ENCODE results near the gene LEF1. TPM values are rescaled to one million over a fixed set of nuclear protein-coding genes. Genes with fewer than 3 reads are reported as not detected.

Gene LEF1
- total and polyA plus RNA-seq, 2 donors (not counting 1 experiment from before 2014, with no cell fraction given), result 2.4 to 5.1 TPM

DNA sequence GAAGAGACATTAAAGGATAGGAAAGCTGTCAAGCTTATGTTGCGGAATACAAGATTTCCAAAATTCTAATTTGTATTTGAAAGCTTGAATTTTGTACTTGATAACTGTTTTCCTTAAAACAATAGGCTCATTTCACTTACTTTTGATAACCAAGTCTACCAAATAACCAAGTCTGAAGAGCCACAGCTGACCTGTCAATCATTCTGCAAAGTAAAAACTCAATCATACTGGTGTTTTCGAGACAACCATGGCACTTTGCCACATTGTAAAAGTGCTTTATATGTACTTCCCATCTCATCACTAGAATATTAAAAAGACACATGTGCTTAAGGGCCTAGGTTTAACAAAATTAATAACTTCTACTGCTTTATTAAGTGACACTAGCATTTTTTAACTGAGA is 47.9 kb downstream of the LEF1 start:
- TF ChIP-seq, protein P1, sequence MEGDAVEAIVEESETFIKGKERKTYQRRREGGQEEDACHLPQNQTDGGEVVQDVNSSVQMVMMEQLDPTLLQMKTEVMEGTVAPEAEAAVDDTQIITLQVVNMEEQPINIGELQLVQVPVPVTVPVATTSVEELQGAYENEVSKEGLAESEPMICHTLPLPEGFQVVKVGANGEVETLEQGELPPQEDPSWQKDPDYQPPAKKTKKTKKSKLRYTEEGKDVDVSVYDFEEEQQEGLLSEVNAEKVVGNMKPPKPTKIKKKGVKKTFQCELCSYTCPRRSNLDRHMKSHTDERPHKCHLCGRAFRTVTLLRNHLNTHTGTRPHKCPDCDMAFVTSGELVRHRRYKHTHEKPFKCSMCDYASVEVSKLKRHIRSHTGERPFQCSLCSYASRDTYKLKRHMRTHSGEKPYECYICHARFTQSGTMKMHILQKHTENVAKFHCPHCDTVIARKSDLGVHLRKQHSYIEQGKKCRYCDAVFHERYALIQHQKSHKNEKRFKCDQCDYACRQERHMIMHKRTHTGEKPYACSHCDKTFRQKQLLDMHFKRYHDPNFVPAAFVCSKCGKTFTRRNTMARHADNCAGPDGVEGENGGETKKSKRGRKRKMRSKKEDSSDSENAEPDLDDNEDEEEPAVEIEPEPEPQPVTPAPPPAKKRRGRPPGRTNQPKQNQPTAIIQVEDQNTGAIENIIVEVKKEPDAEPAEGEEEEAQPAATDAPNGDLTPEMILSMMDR (IDR thresholded peaks at IDR 0.05), result no peak
- no peak for TF ChIP-seq EZH2 (IDR thresholded peaks at IDR 0.05; ENCODE audit: borderline replicate concordance, insufficient read depth, low read depth, low read length, poor library complexity, severe bottlenecking)
- DNase-seq (no peak), ATAC-seq (ENCODE audit: low read depth) (no peak)
- no peaks in the 10 kb centered on the region for H4K20me1 ChIP-seq (ENCODE audit: control insufficient read depth, insufficient read depth, low read length, poor library complexity, severe bottlenecking)
- H3K4me2 ChIP-seq (replicated peaks; ENCODE audit: low read depth, low read length, poor library complexity, severe bottlenecking), result no peak overlapping the region
- no peak overlapping the region for H2AFZ ChIP-seq (ENCODE audit: insufficient read depth, low read depth, low read length, poor library complexity, severe bottlenecking)
- H3K27ac Mint-ChIP-seq, result no peak overlapping the region
- H3K4me1 ChIP-seq (ENCODE audit: control insufficient read depth in 2 of 2, insufficient read depth in 2 of 2, low read length in 2 of 2), result peaks cover 0 to 10% of the 10 kb centered on the region in 2 donors
- H3K36me3 ChIP-seq (replicated peaks in 1 of 2; ENCODE audit: control extremely low read depth in 1 of 2, control insufficient read depth in 1 of 2, extremely low read depth in 1 of 2, insufficient read depth in 2 of 2, low read length in 1 of 2), result no peaks in the 10 kb centered on the region
- no peak overlapping the region for H3K4me3 ChIP-seq (ENCODE audit: control extremely low read depth in 1 of 5, extremely low read depth in 1 of 5, insufficient read depth in 1 of 5, low read depth in 2 of 5, low read length in 4 of 5)
- ChIA-PET POLR2A (no interaction called here), CTCF (no interaction called here)
- intact Hi-C loops (cut with micrococcal nuclease), result no loop called here
- H3K27me3 ChIP-seq (replicated peaks in 1 of 4; ENCODE audit: control extremely low read depth in 1 of 4, control insufficient read depth in 3 of 4, insufficient read depth in 4 of 4, low read length in 3 of 4), result no peaks in the 10 kb centered on the region
- no peak overlapping the region for H3K4me3 Mint-ChIP-seq
- H3K9me3 ChIP-seq (ENCODE audit: control extremely low read depth in 1 of 3, control insufficient read depth in 2 of 3, insufficient read depth in 1 of 3, low read length in 2 of 3), result no peaks in the 10 kb centered on the region
- peaks cover 6% of the 10 kb centered on the region for H3K4me1 Mint-ChIP-seq
- H3K27me3 Mint-ChIP-seq, result no peaks in the 10 kb centered on the region
- H3K27ac ChIP-seq (ENCODE audit: low read length in 2 of 2), result no peak overlapping the region
- H3K9ac ChIP-seq (ENCODE audit: low read length), result no peak overlapping the region
- no CpG with 5 or more reads among the region's 2 CpGs for WGBS (ENCODE audit: insufficient coverage)
- H3K79me2 ChIP-seq (ENCODE audit: control insufficient read depth, insufficient read depth, low read length), result peaks cover 3% of the 10 kb centered on the region
- H3K9me3 Mint-ChIP-seq (ENCODE audit: insufficient read depth), result no peaks in the 10 kb centered on the region

DNA sequence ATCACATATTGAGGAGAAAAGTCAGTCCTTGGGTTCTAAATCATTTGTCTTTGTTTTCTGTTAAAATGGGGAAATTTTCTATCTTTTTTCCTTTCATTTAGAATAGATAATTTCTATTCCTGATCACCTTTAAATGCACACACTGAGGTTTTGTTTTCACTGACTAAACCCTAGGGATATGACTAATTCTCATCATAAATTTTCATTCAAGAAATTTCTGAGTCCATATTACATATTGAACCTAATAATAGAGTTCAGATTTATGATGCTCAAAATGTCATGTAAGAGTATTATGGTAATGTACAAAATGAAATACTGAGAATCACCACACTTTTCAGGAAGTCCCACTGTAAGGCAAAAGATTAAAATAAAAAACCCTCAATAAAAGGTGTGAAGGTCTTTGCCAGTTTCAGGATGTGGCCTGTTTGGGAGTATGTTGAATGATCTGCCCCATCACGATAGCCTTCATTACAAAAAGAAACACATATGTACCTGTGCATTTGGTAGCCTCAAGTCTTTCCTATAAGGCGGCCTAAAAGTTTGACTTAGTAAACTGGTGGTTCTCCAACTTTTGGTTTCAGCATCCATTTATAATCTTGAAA is 49.4 kb downstream of the LEF1 start:
- ChIA-PET POLR2A (no interaction called here), CTCF (no interaction called here)
- Mint-ChIP-seq H3K4me1 (peaks cover 12% of the 10 kb centered on the region), H3K27ac (no peak overlapping the region), H3K4me3 (no peak overlapping the region), H3K9me3 (ENCODE audit: insufficient read depth) (no peaks in the 10 kb centered on the region), H3K27me3 (no peaks in the 10 kb centered on the region)
- no peak overlapping the region for H3K9ac ChIP-seq (ENCODE audit: low read length)
- peaks cover 0 to 12% of the 10 kb centered on the region in 2 donors for H3K4me1 ChIP-seq (ENCODE audit: control insufficient read depth in 2 of 2, insufficient read depth in 2 of 2, low read length in 2 of 2)
- no peaks in the 10 kb centered on the region for H4K20me1 ChIP-seq (ENCODE audit: control insufficient read depth, insufficient read depth, low read length, poor library complexity, severe bottlenecking)
- no peaks in the 10 kb centered on the region for H3K27me3 ChIP-seq (replicated peaks in 1 of 4; ENCODE audit: control extremely low read depth in 1 of 4, control insufficient read depth in 3 of 4, insufficient read depth in 4 of 4, low read length in 3 of 4)
- H3K79me2 ChIP-seq (ENCODE audit: control insufficient read depth, insufficient read depth, low read length), result no peaks in the 10 kb centered on the region
- H3K36me3 ChIP-seq (replicated peaks in 1 of 2; ENCODE audit: control extremely low read depth in 1 of 2, control insufficient read depth in 1 of 2, extremely low read depth in 1 of 2, insufficient read depth in 2 of 2, low read length in 1 of 2), result no peaks in the 10 kb centered on the region
- no peak for TF ChIP-seq EZH2 (IDR thresholded peaks at IDR 0.05; ENCODE audit: borderline replicate concordance, insufficient read depth, low read depth, low read length, poor library complexity, severe bottlenecking)
- TF ChIP-seq, protein P1 (IDR thresholded peaks at IDR 0.05), result no peak
- H2AFZ ChIP-seq (ENCODE audit: insufficient read depth, low read depth, low read length, poor library complexity, severe bottlenecking), result no peak overlapping the region
- ATAC-seq (ENCODE audit: low read depth), result no peak
- no peak overlapping the region for H3K4me2 ChIP-seq (replicated peaks; ENCODE audit: low read depth, low read length, poor library complexity, severe bottlenecking)
- no peak for DNase-seq
- no peak overlapping the region for H3K27ac ChIP-seq (ENCODE audit: low read length in 2 of 2)
- no CpG with 5 or more reads among the region's 2 CpGs for WGBS (ENCODE audit: insufficient coverage)
- no peaks in the 10 kb centered on the region for H3K9me3 ChIP-seq (ENCODE audit: control extremely low read depth in 1 of 3, control insufficient read depth in 2 of 3, insufficient read depth in 1 of 3, low read length in 2 of 3)
- intact Hi-C loops (cut with micrococcal nuclease), result no loop called here
- H3K4me3 ChIP-seq (ENCODE audit: control extremely low read depth in 1 of 5, extremely low read depth in 1 of 5, insufficient read depth in 1 of 5, low read depth in 2 of 5, low read length in 4 of 5), result no peak overlapping the region

All from B cell (primary cell).